ENCODE data around the gene HBG1. TPM values are rescaled to one million over a fixed set of nuclear protein-coding genes. Genes with fewer than 3 reads are reported as not detected.
"Not testable (repeated sequence)": the region's sequence is repeated elsewhere in the genome, so short reads cannot be mapped to it uniquely, and the experiment has no call there.

Gene HBG1
- total RNA-seq, 1 donor from 2014 or later = not detected

- not testable (repeated sequence) for DNase-seq (ENCODE audit: extremely low read depth, low read depth, low spot score)
These were observed 1.2 kb downstream of the HBG1 start for GRCh38 chr11:5248498-5248897.

GRCh38 chr11:5247472-5248192, 2.0 kb downstream of the HBG1 start:
- DNase-seq (ENCODE audit: extremely low read depth, low read depth, low spot score) = no peak

- DNase-seq (ENCODE audit: extremely low read depth, low read depth, low spot score) = no peak
These were observed 2.7 kb downstream of the HBG1 start for GRCh38 chr11:5246772-5247471.

DNA sequence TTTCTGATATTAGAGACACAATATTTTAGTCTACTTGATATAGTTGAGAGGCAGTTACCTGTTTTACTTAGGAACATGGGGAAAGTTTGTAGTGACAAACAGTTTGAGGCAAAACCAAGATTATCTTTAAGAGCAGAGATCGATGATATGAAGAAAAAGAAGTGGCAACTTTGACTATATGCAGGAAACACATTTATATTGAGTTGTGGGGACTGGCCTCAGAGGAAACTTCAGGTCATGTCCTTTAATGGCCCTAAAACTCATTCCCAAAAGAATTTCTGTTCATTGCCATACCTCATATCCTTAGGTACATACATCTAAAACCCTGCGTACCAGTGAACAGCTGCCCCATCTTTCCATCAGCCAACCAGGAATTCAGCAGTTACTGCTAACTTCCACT, 4.5 kb downstream of the HBG1 start:
- DNase-seq (ENCODE audit: extremely low read depth, low read depth, low spot score) = no peak

DNA sequence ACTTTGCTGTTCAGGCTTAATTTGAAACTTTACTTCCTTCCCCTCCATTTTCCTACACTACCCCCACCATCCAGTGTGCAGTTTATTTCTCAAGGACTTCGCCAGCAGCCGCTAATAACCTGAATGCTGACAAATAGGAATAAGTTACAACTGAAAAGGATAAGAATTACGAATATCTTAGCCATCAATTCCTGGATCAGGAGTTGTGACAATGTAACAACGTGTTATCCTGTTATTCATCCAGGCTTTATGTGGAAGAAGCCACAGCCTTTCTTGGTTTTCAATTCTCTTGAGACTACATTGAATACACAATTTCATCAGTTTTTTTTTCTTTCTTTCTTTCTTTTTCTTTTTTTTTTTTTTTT, 5.9 kb downstream of the HBG1 start:
- no peak for DNase-seq (ENCODE audit: extremely low read depth, low read depth, low spot score)

DNA sequence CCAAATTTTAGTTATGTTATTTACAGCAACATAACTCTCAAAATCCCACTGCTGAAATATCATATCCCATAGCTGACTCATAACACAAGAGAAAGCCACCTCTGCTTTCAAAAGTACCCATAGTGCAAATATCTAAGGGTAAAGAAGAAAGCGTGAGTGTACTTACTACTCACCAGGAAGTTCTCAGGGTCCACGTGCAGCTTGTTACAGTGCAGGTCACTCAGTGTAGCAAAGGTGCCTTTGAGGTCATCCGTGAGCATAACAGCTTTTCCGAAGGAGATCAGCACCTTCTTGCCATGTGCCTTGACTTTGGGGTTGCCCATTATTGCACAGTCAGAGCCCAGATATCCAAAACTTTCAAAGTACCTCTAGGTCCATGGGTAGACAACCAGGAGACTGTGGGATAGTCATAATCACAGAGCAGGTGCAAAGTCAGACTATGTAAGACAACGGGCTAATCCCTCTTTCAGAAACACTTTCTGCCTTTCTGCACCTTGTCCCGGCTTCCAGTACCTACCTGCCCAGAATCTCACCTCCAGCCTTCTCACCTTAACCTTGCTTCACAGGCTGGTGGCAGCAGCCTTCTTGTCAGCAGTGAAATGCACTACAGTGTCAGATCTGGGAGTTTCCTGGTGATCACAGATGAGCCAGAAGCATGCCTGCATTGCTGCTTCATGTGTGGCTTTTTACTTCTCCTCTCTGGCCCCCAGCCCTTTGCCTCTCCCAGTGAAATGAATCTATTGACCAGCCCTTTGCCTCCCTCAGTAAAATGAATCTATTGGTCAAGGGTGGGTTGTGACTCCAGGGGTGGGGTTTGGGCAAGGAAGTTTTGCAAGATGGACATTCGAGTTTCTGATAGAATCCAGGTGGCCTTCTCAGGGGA, 6.5 kb downstream of the HBG1 start:
- DNase-seq (ENCODE audit: extremely low read depth, low read depth, low spot score) = no peak

GRCh38 chr11:5242208-5242607, 7.4 kb downstream of the HBG1 start:
- DNase-seq (ENCODE audit: extremely low read depth, low read depth, low spot score) = no peak

GRCh38 chr11:5241458-5241857, 8.2 kb downstream of the HBG1 start:
- DNase-seq (ENCODE audit: extremely low read depth, low read depth, low spot score) = no peak

DNA sequence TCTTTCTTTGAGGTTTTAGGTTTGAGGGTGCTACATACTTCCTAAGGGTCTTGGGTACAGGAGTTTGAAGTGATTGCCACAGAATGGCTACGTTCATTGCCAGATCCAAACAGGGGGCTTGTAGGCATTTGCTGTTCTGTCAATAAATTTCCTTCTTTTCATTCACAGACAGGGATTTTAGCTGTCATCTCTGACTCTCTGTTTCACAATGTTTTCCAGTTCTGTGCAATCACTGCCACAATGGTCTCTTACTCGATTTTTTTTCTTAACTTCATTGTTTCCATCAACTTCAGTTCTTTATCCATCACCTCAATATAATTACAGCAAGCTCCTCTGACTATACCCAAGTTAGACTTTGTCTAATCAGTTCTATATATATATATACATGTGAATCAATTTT, 9.2 kb downstream of the HBG1 start:
- DNase-seq (ENCODE audit: extremely low read depth, low read depth, low spot score) = no peak

GRCh38 chr11:5240056-5240455, 9.6 kb downstream of the HBG1 start:
- DNase-seq (ENCODE audit: extremely low read depth, low read depth, low spot score) = no peak

DNA sequence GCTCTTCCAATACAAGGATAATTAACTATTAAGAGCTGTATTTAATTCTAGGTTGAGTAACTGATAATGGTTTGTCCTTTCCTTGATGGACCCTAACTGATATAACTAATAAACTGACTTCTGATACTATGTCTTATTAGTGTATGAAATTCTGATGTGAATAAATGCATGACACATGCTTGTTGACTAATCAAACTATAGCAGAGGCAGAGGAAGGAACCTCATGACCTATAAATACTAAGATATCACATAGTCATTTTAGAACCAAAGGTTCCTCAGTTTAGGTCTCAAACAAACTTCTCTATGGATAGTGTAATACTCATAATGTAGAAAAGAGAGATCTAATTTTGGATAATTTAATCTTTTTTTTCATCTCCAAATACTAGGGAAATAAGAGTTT, 10.6 kb downstream of the HBG1 start:
- DNase-seq (ENCODE audit: extremely low read depth, low read depth, low spot score) = no peak

GRCh38 chr11:5238486-5238885, 11.2 kb downstream of the HBG1 start:
- no peak for DNase-seq (ENCODE audit: extremely low read depth, low read depth, low spot score)

DNA sequence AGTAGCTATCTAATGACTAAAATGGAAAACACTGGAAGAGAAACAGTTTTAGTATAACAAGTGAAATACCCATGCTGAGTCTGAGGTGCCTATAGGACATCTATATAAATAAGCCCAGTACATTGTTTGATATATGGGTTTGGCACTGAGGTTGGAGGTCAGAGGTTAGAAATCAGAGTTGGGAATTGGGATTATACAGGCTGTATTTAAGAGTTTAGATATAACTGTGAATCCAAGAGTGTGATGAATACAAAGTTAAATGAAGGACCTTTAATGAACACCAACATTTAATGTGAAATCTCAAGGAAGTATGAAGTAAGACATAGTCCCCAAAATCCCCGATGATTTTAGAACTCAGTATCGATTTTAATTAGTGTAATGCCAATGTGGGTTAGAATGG, 12.2 kb downstream of the HBG1 start:
- no peak for DNase-seq (ENCODE audit: extremely low read depth, low read depth, low spot score)

DNA sequence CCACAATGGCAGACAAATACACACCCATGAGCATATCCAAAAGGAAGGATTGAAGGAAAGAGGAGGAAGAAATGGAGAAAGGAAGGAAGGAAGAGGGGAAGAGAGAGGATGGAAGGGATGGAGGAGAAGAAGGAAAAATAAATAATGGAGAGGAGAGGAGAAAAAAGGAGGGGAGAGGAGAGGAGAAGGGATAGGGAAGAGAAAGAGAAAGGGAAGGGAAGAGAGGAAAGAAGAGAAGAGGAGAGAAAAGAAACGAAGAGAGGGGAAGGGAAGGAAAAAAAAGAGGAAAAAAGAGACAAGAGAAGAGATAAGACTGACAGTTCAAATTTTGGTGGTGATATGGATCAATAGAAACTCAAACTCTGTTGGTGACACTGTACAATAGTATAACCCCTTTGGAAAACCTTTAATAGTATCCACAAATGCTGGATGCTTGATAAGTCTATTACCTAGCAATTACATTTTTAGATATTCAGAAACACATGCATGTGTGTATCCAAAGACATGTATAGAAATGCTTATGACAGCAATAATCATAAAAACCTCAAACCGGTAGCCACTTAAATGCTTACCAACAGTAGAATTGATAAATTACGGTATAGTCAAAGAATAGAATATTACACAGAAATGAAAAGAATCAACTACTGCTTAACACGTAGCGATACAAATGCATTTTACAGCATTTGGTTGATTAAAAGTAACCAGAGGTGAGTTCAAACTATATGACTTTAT, 14.1 kb downstream of the HBG1 start:
- DNase-seq (ENCODE audit: extremely low read depth, low read depth, low spot score) = no peak

GRCh38 chr11:5234381-5234834, 15.2 kb downstream of the HBG1 start, which contains the start of gene HBD:
TSS of gene HBD (minus strand) at chr11:5234483. CDS start at chr11:5234433, 50 bp downstream.
- DNase-seq (ENCODE audit: extremely low read depth, low read depth, low spot score) = no peak

DNA sequence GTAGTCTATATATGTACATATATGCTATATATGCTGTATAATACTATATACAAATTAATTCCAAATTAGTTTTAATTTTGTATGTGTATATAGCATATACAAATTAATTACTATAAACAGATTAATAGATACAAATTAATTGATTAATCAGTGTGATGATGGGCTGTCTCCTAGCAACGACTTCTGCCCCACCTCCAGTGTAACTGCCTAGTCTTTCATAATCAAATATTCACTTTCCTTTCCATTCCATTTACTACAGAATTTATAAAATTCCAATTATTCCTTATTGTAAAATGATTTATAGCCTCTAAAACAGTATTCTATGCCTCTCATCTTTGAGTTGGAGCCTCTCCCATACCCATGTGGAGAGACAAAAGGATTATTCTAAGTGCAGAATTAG, 16.4 kb downstream of the HBG1 start:
- DNase-seq (ENCODE audit: extremely low read depth, low read depth, low spot score) = no peak

DNA sequence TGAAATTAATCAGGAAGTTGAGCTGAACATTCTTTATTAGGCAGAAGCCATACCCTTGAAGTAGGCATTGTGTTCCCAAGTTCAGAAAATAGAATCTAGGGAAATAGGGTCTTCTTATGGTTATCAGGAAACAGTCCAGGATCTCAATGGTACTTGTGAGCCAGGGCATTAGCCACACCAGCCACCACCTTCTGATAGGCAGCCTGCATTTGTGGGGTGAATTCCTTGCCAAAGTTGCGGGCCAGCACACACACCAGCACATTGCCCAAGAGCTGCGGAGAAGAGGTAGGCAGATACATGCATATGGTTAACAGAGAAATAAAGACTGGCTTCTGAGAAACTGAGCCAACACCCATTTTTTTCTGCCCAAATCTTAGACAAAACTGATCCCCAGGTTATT, 16.8 kb downstream of the HBG1 start:
- DNase-seq (ENCODE audit: extremely low read depth, low read depth, low spot score) = no peak

GRCh38 chr11:5232176-5232575, 17.5 kb downstream of the HBG1 start:
- no peak for DNase-seq (ENCODE audit: extremely low read depth, low read depth, low spot score)

- DNase-seq (ENCODE audit: extremely low read depth, low read depth, low spot score) = no peak
These were observed 18.5 kb downstream of the HBG1 start for GRCh38 chr11:5231111-5231510.

- DNase-seq (ENCODE audit: extremely low read depth, low read depth, low spot score) = no peak
These were observed 19.4 kb downstream of the HBG1 start for GRCh38 chr11:5230266-5230665.

DNA sequence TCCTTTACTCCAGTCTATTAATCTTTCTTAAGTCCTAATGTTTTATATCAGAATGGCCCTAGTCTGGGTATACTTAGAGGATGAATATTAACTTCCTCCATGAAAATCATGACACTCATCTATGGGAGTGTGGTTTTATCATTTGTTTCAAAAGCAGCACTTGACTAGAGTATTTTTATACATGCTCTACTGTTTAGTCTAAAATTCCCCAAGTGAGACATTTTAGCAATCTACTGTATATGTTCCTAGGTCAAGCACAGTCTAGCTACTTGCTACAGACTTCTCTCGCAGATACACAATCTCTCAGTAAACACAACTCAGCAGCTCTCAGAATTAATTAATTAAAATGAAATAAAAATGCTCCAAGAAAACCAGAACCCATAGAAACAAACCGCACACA, 19.9 kb downstream of the HBG1 start:
- no peak for DNase-seq (ENCODE audit: extremely low read depth, low read depth, low spot score)

Data from glomerular endothelial cell (primary cell).